ENCODE measurements around the gene GRK7. TPM values are rescaled to one million over a fixed set of nuclear protein-coding genes. Genes with fewer than 3 reads are reported as not detected.
A peak's percentile ranks its signal among the peaks of the same experiment; 100 is the strongest.

GRK7 gene
- total and polyA plus RNA-seq, 2 of the 13 experiments (the other 11 are each of a cell fraction or from before 2014, with no cell fraction given): not detected

- peak; percentile 63; the same call in 1 of the 2 replicates for TF ChIP-seq TFAP4 (IDR thresholded peaks at IDR 0.05; ENCODE audit: borderline replicate concordance, low read depth)
- no peak for TF ChIP-seq ATF3 (CRISPR knock-in tag; IDR thresholded peaks at IDR 0.05)
- no peak for TF ChIP-seq NFKBIZ (CRISPR knock-in tag; IDR thresholded peaks at IDR 0.05)
- TF ChIP-seq MED8 (CRISPR knock-in tag; IDR thresholded peaks at IDR 0.05; ENCODE audit: insufficient replicate concordance): no peak
- no peak for TF ChIP-seq CSRNP1 (CRISPR knock-in tag; IDR thresholded peaks at IDR 0.05)
- TF ChIP-seq, protein P1, sequence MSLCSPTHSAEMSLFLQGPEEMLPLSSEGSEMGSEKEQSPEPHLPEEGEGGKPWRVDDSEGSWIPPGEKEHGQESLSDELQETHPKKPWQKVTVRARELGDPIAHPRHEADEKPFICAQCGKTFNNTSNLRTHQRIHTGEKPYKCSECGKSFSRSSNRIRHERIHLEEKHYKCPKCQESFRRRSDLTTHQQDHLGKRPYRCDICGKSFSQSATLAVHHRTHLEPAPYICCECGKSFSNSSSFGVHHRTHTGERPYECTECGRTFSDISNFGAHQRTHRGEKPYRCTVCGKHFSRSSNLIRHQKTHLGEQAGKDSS (CRISPR knock-in tag; IDR thresholded peaks at IDR 0.05; ENCODE audit: borderline replicate concordance, low read depth): no peak
- no peak for TF ChIP-seq ZNF646 (CRISPR knock-in tag; IDR thresholded peaks at IDR 0.05)
- TF ChIP-seq HNF4A (CRISPR knock-in tag; IDR thresholded peaks at IDR 0.05): peak; percentile 84
- no peak for TF ChIP-seq SMAD1 (CRISPR knock-in tag; IDR thresholded peaks at IDR 0.05; ENCODE audit: borderline replicate concordance, low read depth)
- TF ChIP-seq ZNF33B (CRISPR knock-in tag; IDR thresholded peaks at IDR 0.05): no peak
- no peak for TF ChIP-seq ZNF225 (CRISPR knock-in tag; IDR thresholded peaks at IDR 0.05)
- TF ChIP-seq ZZZ3 (CRISPR knock-in tag; IDR thresholded peaks at IDR 0.05; ENCODE audit: borderline replicate concordance): no peak
- TF ChIP-seq NR1H2 (CRISPR knock-in tag; IDR thresholded peaks at IDR 0.05; ENCODE audit: borderline replicate concordance, low read depth): no peak
- TF ChIP-seq U2AF2 (IDR thresholded peaks at IDR 0.05; ENCODE audit: low read depth, low read length): no peak
- no peak for TF ChIP-seq SP4 (CRISPR knock-in tag; IDR thresholded peaks at IDR 0.05)
- TF ChIP-seq U2AF1 (optimal IDR thresholded peaks at IDR 0.05; ENCODE audit: low read depth, low read length): no peak
- no peak for TF ChIP-seq SIN3B (IDR thresholded peaks at IDR 0.05; ENCODE audit: low read length)
- no peak for TF ChIP-seq ZNF367 (CRISPR knock-in tag; IDR thresholded peaks at IDR 0.05; ENCODE audit: borderline replicate concordance)
- TF ChIP-seq CHCHD3 (CRISPR knock-in tag; IDR thresholded peaks at IDR 0.05): no peak
Measured at GRCh38 chr3:141728355-141728892, 34.8 kb upstream of the GRK7 start (continued).
